ENCODE results near the gene NELL1.

Gene NELL1

DNA sequence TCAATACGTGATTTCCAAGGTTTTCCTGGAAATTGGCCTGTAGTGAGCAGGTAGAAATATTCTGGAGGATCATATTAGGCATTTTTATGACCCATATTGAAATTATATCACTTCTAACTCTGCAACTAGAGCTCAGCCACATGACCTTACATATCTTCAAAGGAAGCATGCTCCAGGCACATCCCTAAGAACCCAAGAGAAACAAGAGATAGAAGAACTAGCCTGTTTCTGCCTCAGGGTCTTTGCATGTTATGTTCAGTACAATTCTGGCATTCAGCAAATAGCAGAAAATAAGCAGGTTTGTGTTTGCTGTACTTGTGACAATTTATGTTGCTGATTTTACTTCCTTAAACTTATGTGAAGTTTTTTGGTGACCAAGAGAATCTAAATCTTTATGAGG, 859.8 kb downstream of the NELL1 start:
- TF ChIP-seq, protein P1, sequence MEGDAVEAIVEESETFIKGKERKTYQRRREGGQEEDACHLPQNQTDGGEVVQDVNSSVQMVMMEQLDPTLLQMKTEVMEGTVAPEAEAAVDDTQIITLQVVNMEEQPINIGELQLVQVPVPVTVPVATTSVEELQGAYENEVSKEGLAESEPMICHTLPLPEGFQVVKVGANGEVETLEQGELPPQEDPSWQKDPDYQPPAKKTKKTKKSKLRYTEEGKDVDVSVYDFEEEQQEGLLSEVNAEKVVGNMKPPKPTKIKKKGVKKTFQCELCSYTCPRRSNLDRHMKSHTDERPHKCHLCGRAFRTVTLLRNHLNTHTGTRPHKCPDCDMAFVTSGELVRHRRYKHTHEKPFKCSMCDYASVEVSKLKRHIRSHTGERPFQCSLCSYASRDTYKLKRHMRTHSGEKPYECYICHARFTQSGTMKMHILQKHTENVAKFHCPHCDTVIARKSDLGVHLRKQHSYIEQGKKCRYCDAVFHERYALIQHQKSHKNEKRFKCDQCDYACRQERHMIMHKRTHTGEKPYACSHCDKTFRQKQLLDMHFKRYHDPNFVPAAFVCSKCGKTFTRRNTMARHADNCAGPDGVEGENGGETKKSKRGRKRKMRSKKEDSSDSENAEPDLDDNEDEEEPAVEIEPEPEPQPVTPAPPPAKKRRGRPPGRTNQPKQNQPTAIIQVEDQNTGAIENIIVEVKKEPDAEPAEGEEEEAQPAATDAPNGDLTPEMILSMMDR (IDR thresholded peaks at IDR 0.05; ENCODE audit: low read length, missing control alignments): no peak
- DNase-seq (ENCODE audit: low read depth): no peak
- H3K4me3 ChIP-seq (replicated peaks; ENCODE audit: low read depth, low read length): no peak overlapping the region

DNA sequence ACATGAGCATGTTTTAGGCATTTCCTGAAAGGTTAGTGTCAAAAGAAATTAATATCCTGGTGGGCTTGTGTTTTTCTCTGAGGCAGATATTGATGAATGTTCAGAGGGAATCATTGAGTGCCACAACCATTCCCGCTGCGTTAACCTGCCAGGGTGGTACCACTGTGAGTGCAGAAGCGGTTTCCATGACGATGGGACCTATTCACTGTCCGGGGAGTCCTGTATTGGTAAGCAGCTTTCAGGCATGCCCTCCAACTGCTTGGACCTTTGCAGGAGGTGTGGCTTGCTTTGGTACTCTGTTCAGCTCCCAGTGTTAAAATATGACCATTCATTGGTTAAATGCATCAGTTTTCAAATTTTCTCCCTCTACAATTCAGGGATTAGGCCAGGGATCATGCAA, 864.9 kb downstream of the NELL1 start:
- TF ChIP-seq, protein P1 (IDR thresholded peaks at IDR 0.05; ENCODE audit: low read length, missing control alignments): no peak

DNA sequence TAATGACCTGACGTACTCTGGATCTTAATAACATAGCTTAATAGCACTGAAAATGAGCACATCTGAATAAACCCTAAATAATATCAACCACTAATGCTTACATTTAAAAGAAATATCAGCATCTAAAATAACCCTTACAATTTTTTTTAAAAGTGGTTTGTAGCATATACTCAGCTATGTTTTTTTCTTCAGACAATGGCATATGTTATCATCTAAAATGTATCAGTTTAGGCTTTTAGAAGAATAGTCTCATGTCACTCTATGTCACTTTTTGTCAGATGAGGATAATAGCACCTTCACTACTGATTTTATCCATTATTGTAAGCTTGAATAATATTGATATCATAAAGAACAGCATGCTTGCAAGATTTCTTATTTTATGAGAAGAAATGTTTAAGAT, 868.6 kb downstream of the NELL1 start:
- DNase-seq (ENCODE audit: low read depth): no peak
- TF ChIP-seq, protein P1 (IDR thresholded peaks at IDR 0.05; ENCODE audit: low read length, missing control alignments): no peak
- no peak overlapping the region for H3K4me3 ChIP-seq (replicated peaks; ENCODE audit: low read depth, low read length)

More for the DNA sequence above, 864.9 kb downstream of the NELL1 start:
- DNase-seq (ENCODE audit: low read depth): no peak
- no peak overlapping the region for H3K4me3 ChIP-seq (replicated peaks; ENCODE audit: low read depth, low read length)

DNA sequence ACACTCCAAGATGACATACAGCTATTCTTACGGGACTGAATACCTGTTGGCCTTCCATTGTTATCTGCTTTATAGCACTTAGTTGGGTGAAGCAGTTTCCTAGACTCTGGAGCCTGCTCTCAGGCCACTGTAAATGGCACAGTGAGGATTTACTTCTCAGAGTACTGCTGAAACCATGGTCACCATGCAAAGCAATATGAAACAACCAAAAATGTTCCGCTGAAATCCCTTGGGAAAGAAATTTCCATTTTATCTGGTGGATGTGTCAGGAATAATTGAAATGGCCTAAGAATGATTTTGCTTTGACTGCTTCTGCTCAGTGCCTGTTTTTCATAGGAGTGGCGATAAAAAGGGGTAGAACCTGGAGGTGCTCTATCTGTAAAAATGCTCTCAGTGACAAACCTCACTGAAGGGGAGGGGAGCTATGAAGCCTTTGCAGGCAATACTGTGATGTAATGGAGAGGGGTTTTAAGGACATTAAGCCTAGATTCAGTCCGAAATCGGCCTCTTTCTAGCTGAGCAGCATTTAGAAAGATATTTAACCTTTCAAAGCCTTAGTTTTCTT, 871.9 kb downstream of the NELL1 start:
- DNase-seq (ENCODE audit: low read depth): no peak
- TF ChIP-seq, protein P1 (IDR thresholded peaks at IDR 0.05; ENCODE audit: low read length, missing control alignments): no peak
- no peak overlapping the region for H3K4me3 ChIP-seq (replicated peaks; ENCODE audit: low read depth, low read length)

GRCh38 chr11:21543901-21544300, 874.5 kb downstream of the NELL1 start:
- TF ChIP-seq, protein P1 (IDR thresholded peaks at IDR 0.05; ENCODE audit: low read length, missing control alignments): no peak
- no peak for DNase-seq (ENCODE audit: low read depth)
- H3K4me3 ChIP-seq (replicated peaks; ENCODE audit: low read depth, low read length): no peak overlapping the region

DNA sequence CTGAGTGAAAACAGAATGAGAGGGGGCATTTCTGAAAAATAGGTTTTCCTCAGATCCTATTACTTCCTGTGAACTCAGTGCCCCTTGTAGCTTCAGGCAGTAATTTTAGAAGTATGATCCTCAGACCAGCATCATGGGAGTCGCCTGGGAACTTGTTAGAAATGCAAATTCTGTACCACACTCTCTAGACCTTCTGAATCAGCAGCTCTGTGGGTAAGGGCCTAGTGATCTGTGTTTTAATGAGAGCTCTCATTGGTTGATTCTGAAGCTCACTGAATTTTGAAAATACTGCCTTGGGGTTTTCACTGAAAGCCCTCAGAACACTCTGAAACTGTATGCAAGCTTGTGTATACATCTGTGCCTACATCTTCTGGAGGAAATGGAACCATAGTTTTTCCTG, 876.3 kb downstream of the NELL1 start:
- TF ChIP-seq, protein P1 (IDR thresholded peaks at IDR 0.05; ENCODE audit: low read length, missing control alignments): no peak
- no peak overlapping the region for H3K4me3 ChIP-seq (replicated peaks; ENCODE audit: low read depth, low read length)
- no peak for DNase-seq (ENCODE audit: low read depth)

- no peak for DNase-seq (ENCODE audit: low read depth)
- TF ChIP-seq, protein P1 (IDR thresholded peaks at IDR 0.05; ENCODE audit: low read length, missing control alignments): no peak
- H3K4me3 ChIP-seq (replicated peaks; ENCODE audit: low read depth, low read length): no peak overlapping the region
Observed at GRCh38 chr11:21546703-21547102, 877.3 kb downstream of the NELL1 start.
